Prostate gland (tissue), 2 donors: Measurements from ENCODE around the gene BRME1. TPM values are rescaled to one million over a fixed set of nuclear protein-coding genes. Genes with fewer than 3 reads are reported as not detected.

Experiments
- DNase-seq: peaks from one replicate; pipeline ENCODE4 v3.0.0-alpha.2; 2019; ENCODE audit warnings: low spot score
- H3K27ac ChIP-seq, 2 donors: fragments of 200-600 bp; sonication (generic); 2 replicates each; pipeline ENCODE4 v1.5.1; 2017 to 2019
- H3K27me3 ChIP-seq: fragments of 200-600 bp; sonication (generic); replicated peaks from 2 replicates; pipeline ENCODE4 v1.5.1; 2019; ENCODE audit not compliant: insufficient read depth
- H3K36me3 ChIP-seq, 2 donors: fragments of 200-600 bp; sonication (generic); 1 replicate in 1 of 2; 2 replicates in 1 of 2; pipeline versions ENCODE4 v1.5.1 to v1.8.1; 2017 to 2019
- H3K4me1 ChIP-seq: fragments of 200-600 bp; sonication (generic); replicated peaks from 2 replicates; pipeline ENCODE4 v1.5.1; 2019
- H3K4me3 ChIP-seq, 2 donors: fragments of 200-600 bp; sonication (generic); 2 replicates each; pipeline ENCODE4 v1.5.1; 2017 to 2019
- H3K9me3 ChIP-seq: fragments of 200-600 bp; sonication (generic); 2 replicates; pipeline ENCODE4 v1.5.1; 2017
- CTCF ChIP-seq, 4 experiments: fragments of 200-600 bp in 2 of 4; fragments of 450-650 bp in 2 of 4; sonication (generic) in 2 of 4; IDR thresholded peaks; 1 replicate in 3 of 4; 2 replicates in 1 of 4; pipeline ENCODE4 v1.5.1; 2016 to 2019; ENCODE audit warnings: antibody characterized with exemption in 4 of 4, mild to moderate bottlenecking in 2 of 4, moderate library complexity in 2 of 4
- POLR2A ChIP-seq: fragments of 450-650 bp; IDR thresholded peaks from one replicate; pipeline ENCODE4 v1.6.1; 2016; ENCODE audit warnings: antibody characterized with exemption, mild to moderate bottlenecking
- POLR2AphosphoS5 ChIP-seq: sonication (generic); formaldehyde crosslinking; IDR thresholded peaks from one replicate; pipeline ENCODE4 v1.6.1; 2017; ENCODE audit warnings: antibody characterized with exemption
- WGBS: methylation state at CpG from one replicate; pipeline ENCODE4 v1.1.5; 2018; 5-methylcytosine and 5-hydroxymethylcytosine counted together
- intact Hi-C: fragments of 100-400 bp; cut with DNase I; formaldehyde crosslinking; loops from one replicate; pipeline ENCODE4 v1.14.2; 2022
- total RNA-seq, 2 donors: library from RNA; depleted of rRNA; stranded (reverse); fragments of >200 nt; gene quantifications; one replicate each; pipeline ENCODE4 v1.1.0, GENCODE V29; 2016

Gene BRME1
- total RNA-seq, 2 donors from 2014 or later = 2.0 to 12.6 TPM

GRCh38 chr19:13884726-13885591 lies 21.0 kb downstream of the BRME1 start:
- Histone ChIP-seq H3K27me3 (no peaks in the 10 kb centered on the region), H3K4me3 (no peak overlapping the region), H3K27ac (peak overlapping the region; percentile 45 to 72), H3K4me1 (peaks cover 2% of the 10 kb centered on the region), H3K36me3 (no peaks in the 10 kb centered on the region), H3K9me3 (no peaks in the 10 kb centered on the region)
- intact Hi-C loops = no loop called here
- DNase-seq = peak; percentile 49
- 25% methylated on average over 26 of the region's 26 CpGs for WGBS
- peak; percentile 49 for TF ChIP-seq POLR2AphosphoS5
- TF ChIP-seq POLR2A = peak; percentile 80
- TF ChIP-seq CTCF (IDR thresholded peaks at IDR 0.05) = no peak

GRCh38 chr19:13883516-13884064 lies 22.3 kb downstream of the BRME1 start:
- Histone ChIP-seq H3K36me3 (no peaks in the 10 kb centered on the region), H3K4me1 (peaks cover 2% of the 10 kb centered on the region), H3K9me3 (no peaks in the 10 kb centered on the region), H3K4me3 (no peak overlapping the region), H3K27me3 (no peaks in the 10 kb centered on the region), H3K27ac (no peak overlapping the region)
- 89% methylated on average over 10 of the region's 10 CpGs for WGBS
- DNase-seq = no peak
- no peak for TF ChIP-seq POLR2A
- TF ChIP-seq POLR2AphosphoS5 = no peak
- no peak for TF ChIP-seq CTCF (IDR thresholded peaks at IDR 0.05)
- intact Hi-C loops = no loop called here

GRCh38 chr19:13882836-13883235 lies 23.1 kb downstream of the BRME1 start:
- Histone ChIP-seq H3K27ac (no peak overlapping the region), H3K27me3 (no peaks in the 10 kb centered on the region), H3K36me3 (no peaks in the 10 kb centered on the region), H3K9me3 (no peaks in the 10 kb centered on the region), H3K4me1 (peaks cover 2% of the 10 kb centered on the region), H3K4me3 (no peak overlapping the region)
- intact Hi-C loops = no loop called here
- DNase-seq = no peak
- TF ChIP-seq POLR2A (no peak), POLR2AphosphoS5 (no peak), CTCF (IDR thresholded peaks at IDR 0.05) (no peak)
- 78% methylated on average over 12 of the region's 12 CpGs for WGBS

GRCh38 chr19:13882419-13882795 lies 23.5 kb downstream of the BRME1 start:
- peak overlapping the region in 1 of 2 donors; percentile 33 for H3K27ac ChIP-seq
- peaks cover 2% of the 10 kb centered on the region for H3K4me1 ChIP-seq
- 73% methylated on average over 5 of the region's 5 CpGs for WGBS
- no peak overlapping the region for H3K4me3 ChIP-seq
- no peak for TF ChIP-seq POLR2A
- intact Hi-C loops = no loop called here
- H3K9me3 ChIP-seq = no peaks in the 10 kb centered on the region
- H3K27me3 ChIP-seq = no peaks in the 10 kb centered on the region
- H3K36me3 ChIP-seq = no peaks in the 10 kb centered on the region
- no peak for DNase-seq

GRCh38 chr19:13881692-13882418 lies 24.1 kb downstream of the BRME1 start:
- DNase-seq = no peak
- WGBS = 42% methylated on average over 16 of the region's 17 CpGs
- intact Hi-C loops = loop anchor here (2.0 kb wide), 1 partner anchor 191 kb away; the partner anchor contains the start of gene MISP3
- no peaks in the 10 kb centered on the region for H3K27me3 ChIP-seq
- H3K36me3 ChIP-seq = no peaks in the 10 kb centered on the region
- TF ChIP-seq CTCF (IDR thresholded peaks at IDR 0.05) = no peak
- no peak for TF ChIP-seq POLR2A
- peak overlapping the region in 1 of 2 donors; percentile 75 for H3K27ac ChIP-seq
- H3K9me3 ChIP-seq = no peaks in the 10 kb centered on the region
- H3K4me3 ChIP-seq = no peak overlapping the region
- peaks cover 2% of the 10 kb centered on the region for H3K4me1 ChIP-seq
